NCI-H2196 (cell line): ENCODE data around the gene TMEM91.
A peak's percentile ranks its signal among the peaks of the same experiment; 100 is the strongest.
"Not testable (repeated sequence)": the region's sequence is repeated elsewhere in the genome, so short reads cannot be mapped to it uniquely, and the experiment has no call there.

ENCODE experiments used
- DNase-seq: peaks from one replicate; lab custom pipeline; 2025; ENCODE audit not compliant: unreplicated experiment; lab: John Stamatoyannopoulos, UW

The TMEM91 gene

GRCh38 chr19:41352609-41353465 is 23.5 kb upstream of the TMEM91 start:
- peak; percentile 12 for DNase-seq

GRCh38 chr19:41353466-41354342 is 22.6 kb upstream of the TMEM91 start, which contains the start of gene TGFB1:
Gene TGFB1, minus strand, starts transcription at chr19:41353922. Its CDS starts 878 bp downstream, at chr19:41353044.
- peak; percentile 64 for DNase-seq

GRCh38 chr19:41354343-41354953 is 21.9 kb upstream of the TMEM91 start:
- no peak for DNase-seq

- DNase-seq = no peak
Measured at GRCh38 chr19:41355035-41355434, 21.3 kb upstream of the TMEM91 start.

GRCh38 chr19:41355802-41356201 is 20.5 kb upstream of the TMEM91 start:
- DNase-seq = no peak

GRCh38 chr19:41356984-41357739 is 19.2 kb upstream of the TMEM91 start:
- no peak for DNase-seq

- DNase-seq = no peak
Measured at GRCh38 chr19:41357746-41358145, 18.6 kb upstream of the TMEM91 start.

GRCh38 chr19:41359741-41360140 is 16.6 kb upstream of the TMEM91 start:
- DNase-seq = no peak

GRCh38 chr19:41362143-41362847 is 14.0 kb upstream of the TMEM91 start:
- peak; percentile 7 for DNase-seq

- DNase-seq = no peak
Measured at GRCh38 chr19:41363371-41363752, 13.0 kb upstream of the TMEM91 start.

GRCh38 chr19:41363753-41364523 is 12.4 kb upstream of the TMEM91 start, which contains the start of gene B9D2:
Gene B9D2, minus strand, starts transcription at chr19:41364149. Its CDS starts 630 bp downstream, at chr19:41363519.
- DNase-seq = peak; percentile 98

GRCh38 chr19:41364524-41365391 is 11.6 kb upstream of the TMEM91 start:
- no peak for DNase-seq

- no peak for DNase-seq
Measured at GRCh38 chr19:41366089-41366488, 10.2 kb upstream of the TMEM91 start.

GRCh38 chr19:41367848-41368301 is 8.5 kb upstream of the TMEM91 start:
- DNase-seq = no peak

GRCh38 chr19:41369769-41370168 is 6.6 kb upstream of the TMEM91 start:
- no peak for DNase-seq

GRCh38 chr19:41371119-41371518 is 5.2 kb upstream of the TMEM91 start:
- not testable (repeated sequence) for DNase-seq

GRCh38 chr19:41371541-41371940 is 4.8 kb upstream of the TMEM91 start:
- no peak for DNase-seq

GRCh38 chr19:41372501-41372900 is 3.8 kb upstream of the TMEM91 start:
- DNase-seq = no peak
